ENCODE data around the gene ITPK1. TPM values are rescaled to one million over a fixed set of nuclear protein-coding genes. Genes with fewer than 3 reads are reported as not detected.

ITPK1 gene
- total and polyA plus RNA-seq, 2 donors (not counting 3 experiments of a cell fraction or from before 2014, with no cell fraction given) = 39.6 to 51.8 TPM

DNA sequence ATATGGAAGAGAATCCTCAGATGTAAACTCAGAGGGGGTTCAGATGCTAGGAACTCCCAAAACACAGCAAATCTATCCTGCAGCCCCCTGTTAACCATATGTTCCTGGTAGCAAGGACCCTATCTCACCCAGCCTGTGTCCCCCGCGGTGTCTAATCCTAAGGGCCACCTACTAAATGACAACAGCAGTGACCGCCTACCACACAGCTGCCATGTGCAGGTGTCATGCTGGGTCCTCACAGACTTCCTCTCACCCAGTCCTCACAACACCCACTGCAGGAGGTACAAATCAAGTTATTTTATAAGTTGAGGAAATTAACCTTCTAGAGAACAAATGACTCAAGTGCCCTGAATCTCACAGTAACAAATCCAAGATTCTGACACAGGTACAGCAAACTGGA lies 73.9 kb downstream of the ITPK1 start:
- Histone ChIP-seq H3K4me1 (ENCODE audit: control insufficient read depth, extremely low read depth, insufficient read depth, low read length) (peaks cover 64% of the 10 kb centered on the region), H3K79me2 (ENCODE audit: control insufficient read depth, insufficient read depth, low read length) (no peaks in the 10 kb centered on the region), H3K9me1 (replicated peaks; ENCODE audit: control insufficient read depth, extremely low read depth, insufficient read depth, low read length) (no peaks in the 10 kb centered on the region), H3K4me3 (replicated peaks in 1 of 3; ENCODE audit: insufficient read depth in 1 of 3, low read depth in 1 of 3, low read length in 3 of 3) (no peak overlapping the region), H3K9me3 (replicated peaks; ENCODE audit: control insufficient read depth, insufficient read depth, low read length) (no peaks in the 10 kb centered on the region), H4K20me1 (replicated peaks; ENCODE audit: control insufficient read depth, extremely low read depth, insufficient read depth, low read length) (no peaks in the 10 kb centered on the region), H2AFZ (ENCODE audit: low read depth, low read length) (no peak overlapping the region), H3K27ac (ENCODE audit: insufficient read depth, low read depth, low read length) (no peak overlapping the region), H3K36me3 (ENCODE audit: control insufficient read depth in 2 of 2, extremely low read depth in 1 of 2, insufficient read depth in 2 of 2, low read length in 2 of 2) (no peaks in the 10 kb centered on the region), H3K9ac (replicated peaks; ENCODE audit: extremely low read depth, insufficient read depth, low read length) (no peak overlapping the region), H3K4me2 (ENCODE audit: insufficient read depth, low read length) (no peak overlapping the region), H3K27me3 (ENCODE audit: control insufficient read depth in 2 of 2, insufficient read depth in 2 of 2, low read length in 2 of 2) (no peaks in the 10 kb centered on the region)
- DNase-seq (ENCODE audit: low read depth, low spot score) (no peak), FAIRE-seq (no peak)
- dilution Hi-C loops (cut with MboI; ENCODE audit: extremely low pct_ligation_motif_present, low sequenced_read_pairs) (no loop called here), intact Hi-C loops (cut with micrococcal nuclease) (no loop called here)
- no peak for TF ChIP-seq FOS (IDR thresholded peaks at IDR 0.05; ENCODE audit: borderline replicate concordance, insufficient read depth, low read length)
- TF ChIP-seq, protein P1, sequence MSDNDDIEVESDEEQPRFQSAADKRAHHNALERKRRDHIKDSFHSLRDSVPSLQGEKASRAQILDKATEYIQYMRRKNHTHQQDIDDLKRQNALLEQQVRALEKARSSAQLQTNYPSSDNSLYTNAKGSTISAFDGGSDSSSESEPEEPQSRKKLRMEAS (IDR thresholded peaks at IDR 0.05; ENCODE audit: insufficient read depth, insufficient read length) = no peak
- TF ChIP-seq POLR2A (IDR thresholded peaks at IDR 0.05; ENCODE audit: low read depth, low read length) = no peak
- CTCF ChIA-PET = interaction anchor here (1.7 kb wide), 1 partner anchor 90 kb away, joined by 5 read pairs; no protein-coding TSS in a partner anchor
- POLR2A ChIA-PET = no interaction called here
- BruUV-seq (replicated peaks) = no TSS peak

DNA sequence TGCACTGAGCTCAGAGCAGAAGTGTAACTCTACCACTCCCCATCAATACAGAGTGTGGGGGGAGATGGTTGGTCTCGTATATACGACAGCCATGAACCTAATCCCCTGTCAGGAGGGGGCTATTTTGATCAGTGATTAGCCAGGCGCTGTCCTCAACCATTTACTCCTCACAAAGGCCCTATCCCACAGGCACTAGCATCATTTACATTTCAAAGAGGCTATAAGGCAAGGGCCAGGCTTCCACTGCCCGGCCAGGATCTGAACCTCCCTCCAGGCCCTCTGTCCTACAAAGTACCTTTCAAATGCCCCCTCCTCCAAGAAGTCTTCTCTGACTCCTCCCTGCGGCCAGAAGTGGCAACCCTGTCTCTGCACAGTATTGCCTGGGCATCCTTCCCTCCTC lies 74.7 kb downstream of the ITPK1 start:
- Histone ChIP-seq H3K9ac (replicated peaks; ENCODE audit: extremely low read depth, insufficient read depth, low read length) (no peak overlapping the region), H3K36me3 (ENCODE audit: control insufficient read depth in 2 of 2, extremely low read depth in 1 of 2, insufficient read depth in 2 of 2, low read length in 2 of 2) (no peaks in the 10 kb centered on the region), H3K4me3 (replicated peaks in 1 of 3; ENCODE audit: insufficient read depth in 1 of 3, low read depth in 1 of 3, low read length in 3 of 3) (no peak overlapping the region), H3K79me2 (ENCODE audit: control insufficient read depth, insufficient read depth, low read length) (no peaks in the 10 kb centered on the region), H3K27ac (ENCODE audit: insufficient read depth, low read depth, low read length) (no peak overlapping the region), H3K4me1 (ENCODE audit: control insufficient read depth, extremely low read depth, insufficient read depth, low read length) (peaks cover 61% of the 10 kb centered on the region), H3K27me3 (ENCODE audit: control insufficient read depth in 2 of 2, insufficient read depth in 2 of 2, low read length in 2 of 2) (no peaks in the 10 kb centered on the region), H4K20me1 (replicated peaks; ENCODE audit: control insufficient read depth, extremely low read depth, insufficient read depth, low read length) (no peaks in the 10 kb centered on the region), H2AFZ (ENCODE audit: low read depth, low read length) (no peak overlapping the region), H3K4me2 (ENCODE audit: insufficient read depth, low read length) (no peak overlapping the region), H3K9me1 (replicated peaks; ENCODE audit: control insufficient read depth, extremely low read depth, insufficient read depth, low read length) (no peaks in the 10 kb centered on the region), H3K9me3 (replicated peaks; ENCODE audit: control insufficient read depth, insufficient read depth, low read length) (no peaks in the 10 kb centered on the region)
- FAIRE-seq (no peak), DNase-seq (ENCODE audit: low read depth, low spot score) (no peak)
- no TSS peak for BruUV-seq (replicated peaks)
- dilution Hi-C loops (cut with MboI; ENCODE audit: extremely low pct_ligation_motif_present, low sequenced_read_pairs) = no loop called here
- POLR2A ChIA-PET = no interaction called here
- CTCF ChIA-PET = interaction anchor here (0.9 to 2.5 kb wide), 3 partner anchors 23 to 89 kb away, joined by 3 to 12 read pairs (median 5); no protein-coding TSS in a partner anchor
- TF ChIP-seq FOS (IDR thresholded peaks at IDR 0.05; ENCODE audit: borderline replicate concordance, insufficient read depth, low read length) (no peak), POLR2AphosphoS5 (IDR thresholded peaks at IDR 0.05; ENCODE audit: insufficient read depth, low read depth, low read length) (no peak), GATA2 (IDR thresholded peaks at IDR 0.05; ENCODE audit: insufficient read depth, insufficient read length, low read depth, low read length) (no peak), MYC (IDR thresholded peaks at IDR 0.05; ENCODE audit: low read depth, low read length) (no peak), JUN (IDR thresholded peaks at IDR 0.05; ENCODE audit: borderline replicate concordance, insufficient read depth, insufficient read length, low read depth) (no peak), EZH2 (IDR thresholded peaks at IDR 0.05; ENCODE audit: borderline replicate concordance, low read depth, low read length, severe bottlenecking) (no peak), POLR2A (IDR thresholded peaks at IDR 0.05; ENCODE audit: low read depth, low read length) (no peak)
- TF ChIP-seq, protein P2, sequence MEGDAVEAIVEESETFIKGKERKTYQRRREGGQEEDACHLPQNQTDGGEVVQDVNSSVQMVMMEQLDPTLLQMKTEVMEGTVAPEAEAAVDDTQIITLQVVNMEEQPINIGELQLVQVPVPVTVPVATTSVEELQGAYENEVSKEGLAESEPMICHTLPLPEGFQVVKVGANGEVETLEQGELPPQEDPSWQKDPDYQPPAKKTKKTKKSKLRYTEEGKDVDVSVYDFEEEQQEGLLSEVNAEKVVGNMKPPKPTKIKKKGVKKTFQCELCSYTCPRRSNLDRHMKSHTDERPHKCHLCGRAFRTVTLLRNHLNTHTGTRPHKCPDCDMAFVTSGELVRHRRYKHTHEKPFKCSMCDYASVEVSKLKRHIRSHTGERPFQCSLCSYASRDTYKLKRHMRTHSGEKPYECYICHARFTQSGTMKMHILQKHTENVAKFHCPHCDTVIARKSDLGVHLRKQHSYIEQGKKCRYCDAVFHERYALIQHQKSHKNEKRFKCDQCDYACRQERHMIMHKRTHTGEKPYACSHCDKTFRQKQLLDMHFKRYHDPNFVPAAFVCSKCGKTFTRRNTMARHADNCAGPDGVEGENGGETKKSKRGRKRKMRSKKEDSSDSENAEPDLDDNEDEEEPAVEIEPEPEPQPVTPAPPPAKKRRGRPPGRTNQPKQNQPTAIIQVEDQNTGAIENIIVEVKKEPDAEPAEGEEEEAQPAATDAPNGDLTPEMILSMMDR (IDR thresholded peaks at IDR 0.05; ENCODE audit: extremely low read depth in 1 of 2, insufficient read depth in 1 of 2, low read depth in 1 of 2, low read length in 2 of 2) = no peak
- TF ChIP-seq, protein P1 (IDR thresholded peaks at IDR 0.05; ENCODE audit: insufficient read depth, insufficient read length) = no peak
- intact Hi-C loops (cut with micrococcal nuclease) = no loop called here
